ENCODE results near the gene SBF2. TPM values are rescaled to one million over a fixed set of nuclear protein-coding genes. Genes with fewer than 3 reads are reported as not detected.

The SBF2 gene
- total and polyA plus RNA-seq, 2 of the 13 experiments (the other 11 are each of a cell fraction or from before 2014, with no cell fraction given) = 24.0 to 45.8 TPM

GRCh38 chr11:10293423-10294289 is at the start of gene SBF2 (continued):
- TF ChIP-seq, protein P1, sequence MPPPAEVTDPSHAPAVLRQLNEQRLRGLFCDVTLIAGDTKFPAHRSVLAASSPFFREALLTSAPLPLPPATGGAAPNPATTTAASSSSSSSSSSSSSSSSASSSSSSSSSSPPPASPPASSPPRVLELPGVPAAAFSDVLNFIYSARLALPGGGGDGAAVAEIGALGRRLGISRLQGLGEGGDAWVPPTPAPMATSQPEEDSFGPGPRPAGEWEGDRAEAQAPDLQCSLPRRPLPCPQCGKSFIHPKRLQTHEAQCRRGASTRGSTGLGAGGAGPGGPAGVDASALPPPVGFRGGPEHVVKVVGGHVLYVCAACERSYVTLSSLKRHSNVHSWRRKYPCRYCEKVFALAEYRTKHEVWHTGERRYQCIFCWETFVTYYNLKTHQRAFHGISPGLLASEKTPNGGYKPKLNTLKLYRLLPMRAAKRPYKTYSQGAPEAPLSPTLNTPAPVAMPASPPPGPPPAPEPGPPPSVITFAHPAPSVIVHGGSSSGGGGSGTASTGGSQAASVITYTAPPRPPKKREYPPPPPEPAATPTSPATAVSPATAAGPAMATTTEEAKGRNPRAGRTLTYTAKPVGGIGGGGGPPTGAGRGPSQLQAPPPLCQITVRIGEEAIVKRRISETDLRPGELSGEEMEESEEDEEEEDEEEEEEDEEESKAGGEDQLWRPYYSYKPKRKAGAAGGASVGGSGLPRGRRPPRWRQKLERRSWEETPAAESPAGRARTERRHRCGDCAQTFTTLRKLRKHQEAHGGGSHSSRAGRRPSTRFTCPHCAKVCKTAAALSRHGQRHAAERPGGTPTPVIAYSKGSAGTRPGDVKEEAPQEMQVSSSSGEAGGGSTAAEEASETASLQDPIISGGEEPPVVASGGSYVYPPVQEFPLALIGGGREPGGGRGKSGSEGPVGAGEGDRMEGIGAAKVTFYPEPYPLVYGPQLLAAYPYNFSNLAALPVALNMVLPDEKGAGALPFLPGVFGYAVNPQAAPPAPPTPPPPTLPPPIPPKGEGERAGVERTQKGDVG (CRISPR knock-in tag; IDR thresholded peaks at IDR 0.05; ENCODE audit: borderline replicate concordance) = no peak
- TF ChIP-seq NFE2L1 (CRISPR knock-in tag; IDR thresholded peaks at IDR 0.05; ENCODE audit: borderline replicate concordance) = no peak
- no peak for TF ChIP-seq ZNF792 (CRISPR knock-in tag; IDR thresholded peaks at IDR 0.05)
- TF ChIP-seq TARDBP (CRISPR knock-in tag; IDR thresholded peaks at IDR 0.05) = no peak
- TF ChIP-seq, protein P2, sequence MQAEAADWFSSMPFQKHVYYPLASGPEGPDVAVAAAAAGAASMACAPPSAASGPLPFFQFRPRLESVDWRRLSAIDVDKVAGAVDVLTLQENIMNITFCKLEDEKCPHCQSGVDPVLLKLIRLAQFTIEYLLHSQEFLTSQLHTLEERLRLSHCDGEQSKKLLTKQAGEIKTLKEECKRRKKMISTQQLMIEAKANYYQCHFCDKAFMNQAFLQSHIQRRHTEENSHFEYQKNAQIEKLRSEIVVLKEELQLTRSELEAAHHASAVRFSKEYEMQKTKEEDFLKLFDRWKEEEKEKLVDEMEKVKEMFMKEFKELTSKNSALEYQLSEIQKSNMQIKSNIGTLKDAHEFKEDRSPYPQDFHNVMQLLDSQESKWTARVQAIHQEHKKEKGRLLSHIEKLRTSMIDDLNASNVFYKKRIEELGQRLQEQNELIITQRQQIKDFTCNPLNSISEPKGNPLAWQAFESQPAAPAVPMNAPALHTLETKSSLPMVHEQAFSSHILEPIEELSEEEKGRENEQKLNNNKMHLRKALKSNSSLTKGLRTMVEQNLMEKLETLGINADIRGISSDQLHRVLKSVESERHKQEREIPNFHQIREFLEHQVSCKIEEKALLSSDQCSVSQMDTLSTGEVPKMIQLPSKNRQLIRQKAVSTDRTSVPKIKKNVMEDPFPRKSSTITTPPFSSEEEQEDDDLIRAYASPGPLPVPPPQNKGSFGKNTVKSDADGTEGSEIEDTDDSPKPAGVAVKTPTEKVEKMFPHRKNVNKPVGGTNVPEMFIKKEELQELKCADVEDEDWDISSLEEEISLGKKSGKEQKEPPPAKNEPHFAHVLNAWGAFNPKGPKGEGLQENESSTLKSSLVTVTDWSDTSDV (CRISPR knock-in tag; IDR thresholded peaks at IDR 0.05) = no peak; the same call in 1 of the 2 replicates
- TF ChIP-seq ZC3H13 (CRISPR knock-in tag; IDR thresholded peaks at IDR 0.05) = 0 out of 2 replicates have a peak, but pooled peaks have one; percentile 61
- TF ChIP-seq, protein P3, sequence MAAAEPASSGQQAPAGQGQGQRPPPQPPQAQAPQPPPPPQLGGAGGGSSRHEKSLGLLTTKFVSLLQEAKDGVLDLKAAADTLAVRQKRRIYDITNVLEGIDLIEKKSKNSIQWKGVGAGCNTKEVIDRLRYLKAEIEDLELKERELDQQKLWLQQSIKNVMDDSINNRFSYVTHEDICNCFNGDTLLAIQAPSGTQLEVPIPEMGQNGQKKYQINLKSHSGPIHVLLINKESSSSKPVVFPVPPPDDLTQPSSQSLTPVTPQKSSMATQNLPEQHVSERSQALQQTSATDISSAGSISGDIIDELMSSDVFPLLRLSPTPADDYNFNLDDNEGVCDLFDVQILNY (CRISPR knock-in tag; conservative IDR thresholded peaks at IDR 0.05) = no peak
- no peak; the same call in 1 of the 2 replicates for TF ChIP-seq FOXA3 (CRISPR knock-in tag; IDR thresholded peaks at IDR 0.05)
- TF ChIP-seq FOXC1 (CRISPR knock-in tag; IDR thresholded peaks at IDR 0.05; ENCODE audit: borderline replicate concordance) = peak; percentile 46; the same call in 1 of the 2 replicates
- TF ChIP-seq ZSCAN25 (CRISPR knock-in tag; IDR thresholded peaks at IDR 0.05) = peak; percentile 80
- TF ChIP-seq SRY (CRISPR knock-in tag; IDR thresholded peaks at IDR 0.05) = peak; percentile 34
- peak; percentile 86; the same call in 1 of the 2 replicates for TF ChIP-seq TMF1 (CRISPR knock-in tag; IDR thresholded peaks at IDR 0.05; ENCODE audit: low read depth)
- peak; percentile 51; the same call in 1 of the 2 replicates for TF ChIP-seq GATAD1 (CRISPR knock-in tag; IDR thresholded peaks at IDR 0.05)
- 0 out of 2 replicates have a peak, but pooled peaks have one; percentile 28 for TF ChIP-seq MED13 (CRISPR knock-in tag; IDR thresholded peaks at IDR 0.05)
- no peak for TF ChIP-seq ZMYM4 (CRISPR knock-in tag; IDR thresholded peaks at IDR 0.05)
- no peak for TF ChIP-seq ZNF776 (CRISPR knock-in tag; IDR thresholded peaks at IDR 0.05)
- no peak for TF ChIP-seq SMARCE1 (IDR thresholded peaks at IDR 0.05; ENCODE audit: borderline replicate concordance)
- TF ChIP-seq ZNF354B (CRISPR knock-in tag; IDR thresholded peaks at IDR 0.05) = no peak; the same call in 1 of the 2 replicates
- TF ChIP-seq GTF3A (CRISPR knock-in tag; conservative IDR thresholded peaks at IDR 0.05) = no peak
- TF ChIP-seq, protein P4, sequence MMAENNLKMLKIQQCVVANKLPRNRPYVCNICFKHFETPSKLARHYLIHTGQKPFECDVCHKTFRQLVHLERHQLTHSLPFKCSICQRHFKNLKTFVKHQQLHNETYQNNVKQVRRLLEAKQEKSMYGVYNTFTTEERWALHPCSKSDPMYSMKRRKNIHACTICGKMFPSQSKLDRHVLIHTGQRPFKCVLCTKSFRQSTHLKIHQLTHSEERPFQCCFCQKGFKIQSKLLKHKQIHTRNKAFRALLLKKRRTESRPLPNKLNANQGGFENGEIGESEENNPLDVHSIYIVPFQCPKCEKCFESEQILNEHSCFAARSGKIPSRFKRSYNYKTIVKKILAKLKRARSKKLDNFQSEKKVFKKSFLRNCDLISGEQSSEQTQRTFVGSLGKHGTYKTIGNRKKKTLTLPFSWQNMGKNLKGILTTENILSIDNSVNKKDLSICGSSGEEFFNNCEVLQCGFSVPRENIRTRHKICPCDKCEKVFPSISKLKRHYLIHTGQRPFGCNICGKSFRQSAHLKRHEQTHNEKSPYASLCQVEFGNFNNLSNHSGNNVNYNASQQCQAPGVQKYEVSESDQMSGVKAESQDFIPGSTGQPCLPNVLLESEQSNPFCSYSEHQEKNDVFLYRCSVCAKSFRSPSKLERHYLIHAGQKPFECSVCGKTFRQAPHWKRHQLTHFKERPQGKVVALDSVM (CRISPR knock-in tag; IDR thresholded peaks at IDR 0.05) = no peak
- TF ChIP-seq POLR2A (IDR thresholded peaks at IDR 0.05; ENCODE audit: insufficient read depth in 1 of 2, low read depth in 2 of 2, low read length in 2 of 2) = peak; percentile 79 to 87
- no peak for TF ChIP-seq ESRRA (CRISPR knock-in tag; IDR thresholded peaks at IDR 0.05; ENCODE audit: low read depth)
